Right cardiac atrium (tissue), 5 donors: Measurements from ENCODE around the gene IL36RN. TPM values are rescaled to one million over a fixed set of nuclear protein-coding genes. Genes with fewer than 3 reads are reported as not detected.

Experiments
- ATAC-seq, 2 donors: fragments of 200-7000 bp; cut with Tn5 transposase; one replicate each; pipeline versions ENCODE4 v1.8.0 to v1.9.1; 2020; ENCODE audit warnings: moderate library complexity in 2 of 2, mild to moderate bottlenecking in 1 of 2
- DNase-seq, 3 donors: peaks; one replicate each; pipeline ENCODE4 v3.0.0-alpha.2; 2020
- H3K27ac ChIP-seq: one replicate; pipeline ENCODE4 v1.5.1; 2013; ENCODE audit warnings: mild to moderate bottlenecking, low read length, control low read depth, moderate library complexity
- H3K27me3 ChIP-seq: one replicate; pipeline ENCODE4 v1.6.1; 2013; ENCODE audit not compliant: control insufficient read depth, insufficient read depth
- H3K4me1 ChIP-seq: one replicate; pipeline ENCODE4 v1.6.1; 2013; ENCODE audit warnings: low read length; ENCODE audit not compliant: control insufficient read depth, insufficient read depth
- H3K4me3 ChIP-seq: one replicate; pipeline ENCODE4 v1.5.1; 2013; ENCODE audit warnings: low read length, control low read depth
- H3K9me3 ChIP-seq: one replicate; pipeline ENCODE4 v1.6.1; 2013; ENCODE audit warnings: low read length; ENCODE audit not compliant: control insufficient read depth
- WGBS: extraction: QIAGEN DNeasy Blood & Tissue Kit; methylation state at CpG from one replicate; pipeline ENCODE4 v1.1.7; 2013; 5-methylcytosine and 5-hydroxymethylcytosine counted together
- intact Hi-C, 4 donors: fragments of 100-400 bp; cut with DNase I; formaldehyde crosslinking; loops; one replicate each; pipeline versions ENCODE4 v1.11.0 to v1.14.0; 2022 to 2023
- polyA plus RNA-seq: library from polyadenylated mRNA; stranded (reverse); fragments of 200-250 nt; gene quantifications from one replicate; pipeline ENCODE4 v1.2.3, GENCODE V29; 2013
- total RNA-seq, 4 donors: library from RNA; stranded (reverse); fragmentation: NEBNext Ultra II Directional; extraction: Animal tissue kit (Norgen Biotek cat#: 25700); gene quantifications; one replicate each; pipeline ENCODE4 v1.2.1, GENCODE V29; 2021
- donor health status: healthy with polysubstance abuse.
- donor health status: DM: no; HTN: yes; CAD: no.
- donor health status: DM: no; HTN: no; CAD: no.
- donor health status: DM: no; HTN: yes; CAD: no; lungs with severe emphysema.
- donor health status: DM: yes; HTN: yes; CAD: no.

The IL36RN gene
- total and polyA plus RNA-seq, 5 donors = not detected

DNA sequence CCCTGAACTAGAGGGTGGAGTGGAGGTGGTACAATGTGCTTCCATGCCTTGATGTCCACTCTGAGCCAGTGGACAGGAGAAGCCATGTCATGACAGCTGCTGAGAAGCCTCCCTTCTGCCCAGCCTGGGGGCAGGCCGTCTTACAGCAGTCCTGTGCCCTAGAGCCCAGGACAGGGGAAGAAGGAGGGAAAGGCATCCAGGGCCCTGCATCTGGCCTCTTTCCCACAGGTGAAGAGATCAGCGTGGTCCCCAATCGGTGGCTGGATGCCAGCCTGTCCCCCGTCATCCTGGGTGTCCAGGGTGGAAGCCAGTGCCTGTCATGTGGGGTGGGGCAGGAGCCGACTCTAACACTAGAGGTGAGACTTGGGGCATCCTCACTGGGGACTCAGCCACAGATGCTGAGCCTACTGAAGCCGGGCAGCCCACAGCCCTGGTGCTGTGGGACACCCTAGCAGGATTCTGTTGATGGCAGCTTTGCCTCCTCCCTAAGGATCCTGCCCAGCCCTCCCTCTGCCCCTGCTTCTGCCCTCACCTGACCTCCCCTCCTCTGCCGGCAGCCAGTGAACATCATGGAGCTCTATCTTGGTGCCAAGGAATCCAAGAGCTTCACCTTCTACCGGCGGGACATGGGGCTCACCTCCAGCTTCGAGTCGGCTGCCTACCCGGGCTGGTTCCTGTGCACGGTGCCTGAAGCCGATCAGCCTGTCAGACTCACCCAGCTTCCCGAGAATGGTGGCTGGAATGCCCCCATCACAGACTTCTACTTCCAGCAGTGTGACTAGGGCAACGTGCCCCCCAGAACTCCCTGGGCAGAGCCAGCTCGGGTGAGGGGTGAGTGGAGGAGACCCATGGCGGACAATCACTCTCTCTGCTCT is 3.1 kb downstream of the IL36RN start:
- ATAC-seq (no peak), DNase-seq (no peak)
- 86% methylated on average over 18 of the region's 18 CpGs for WGBS
- H3K27ac ChIP-seq = no peak overlapping the region
- no peak overlapping the region for H3K4me3 ChIP-seq
- intact Hi-C loops = no loop called here
- no peaks in the 10 kb centered on the region for H3K27me3 ChIP-seq
- no peaks in the 10 kb centered on the region for H3K9me3 ChIP-seq
- H3K4me1 ChIP-seq = no peaks in the 10 kb centered on the region

DNA sequence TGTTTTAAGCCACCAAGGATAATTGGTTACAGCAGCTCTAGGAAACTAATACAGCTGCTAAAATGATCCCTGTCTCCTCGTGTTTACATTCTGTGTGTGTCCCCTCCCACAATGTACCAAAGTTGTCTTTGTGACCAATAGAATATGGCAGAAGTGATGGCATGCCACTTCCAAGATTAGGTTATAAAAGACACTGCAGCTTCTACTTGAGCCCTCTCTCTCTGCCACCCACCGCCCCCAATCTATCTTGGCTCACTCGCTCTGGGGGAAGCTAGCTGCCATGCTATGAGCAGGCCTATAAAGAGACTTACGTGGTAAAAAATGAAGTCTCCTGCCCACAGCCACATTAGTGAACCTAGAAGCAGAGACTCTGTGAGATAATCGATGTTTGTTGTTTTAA is 5.3 kb downstream of the IL36RN start:
- intact Hi-C loops = no loop called here
- Histone ChIP-seq H3K27me3 (no peaks in the 10 kb centered on the region), H3K9me3 (no peaks in the 10 kb centered on the region), H3K27ac (no peak overlapping the region), H3K4me3 (no peak overlapping the region), H3K4me1 (no peaks in the 10 kb centered on the region)
- ATAC-seq (no peak), DNase-seq (no peak)
- 84% methylated on average over 5 of the region's 5 CpGs for WGBS

DNA sequence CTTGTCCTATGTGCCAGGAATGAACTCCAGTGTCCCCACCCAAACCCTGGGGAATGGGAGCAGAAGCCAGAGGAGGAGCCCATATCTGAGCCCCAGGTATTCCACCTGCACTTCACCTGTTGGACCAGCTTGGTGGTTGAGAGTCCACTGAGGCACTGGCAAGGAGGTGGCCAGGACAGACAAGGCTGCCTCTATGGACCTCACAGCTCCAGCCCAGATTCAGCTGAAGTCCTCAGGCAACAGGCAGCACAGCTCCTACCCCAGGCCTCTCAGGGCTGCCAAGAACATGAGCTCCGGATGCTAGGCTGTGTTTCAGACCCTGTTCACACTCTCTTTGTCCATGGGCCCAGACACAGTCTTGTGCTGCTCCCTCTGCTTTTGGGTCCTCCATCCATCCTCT is 5.9 kb downstream of the IL36RN start:
- no peaks in the 10 kb centered on the region for H3K9me3 ChIP-seq
- DNase-seq = no peak
- no peak overlapping the region for H3K27ac ChIP-seq
- intact Hi-C loops = no loop called here
- no peaks in the 10 kb centered on the region for H3K4me1 ChIP-seq
- no peak overlapping the region for H3K4me3 ChIP-seq
- H3K27me3 ChIP-seq = no peaks in the 10 kb centered on the region
- 72% methylated on average over 1 of the region's 1 CpG for WGBS
- ATAC-seq = no peak

DNA sequence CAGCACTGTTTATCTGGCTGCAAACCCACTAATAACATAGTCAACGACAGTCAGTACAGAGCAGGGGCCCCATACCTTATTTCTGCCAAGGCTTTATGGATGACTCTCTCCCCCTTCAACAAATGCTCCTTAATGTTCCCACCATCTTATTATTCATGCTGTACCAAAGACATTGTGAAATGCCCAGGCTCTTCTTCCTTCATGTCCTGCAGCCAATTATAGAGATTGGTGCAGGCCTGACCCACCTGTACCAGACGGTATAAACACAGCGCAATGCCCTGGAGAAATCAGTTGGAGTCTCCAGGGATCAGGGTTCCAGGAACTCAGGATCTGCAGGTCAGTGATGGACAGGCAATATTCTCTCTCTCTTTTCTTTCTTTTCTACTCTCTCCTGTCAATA is 8.7 kb downstream of the IL36RN start, which contains the start of gene IL1F10:
Gene IL1F10 (plus strand): TSS at position 290 of the 400 bp plus-strand sequence. CDS start 4,769 bp downstream, outside the sequence.
- intact Hi-C loops = no loop called here
- WGBS = 83% methylated on average over 3 of the region's 3 CpGs
- DNase-seq (no peak), ATAC-seq (no peak)
- Histone ChIP-seq H3K9me3 (no peaks in the 10 kb centered on the region), H3K27me3 (no peaks in the 10 kb centered on the region), H3K27ac (no peak within 1 kb of the TSS), H3K4me1 (no peaks in the 10 kb centered on the region), H3K4me3 (no peak within 1 kb of the TSS)

DNA sequence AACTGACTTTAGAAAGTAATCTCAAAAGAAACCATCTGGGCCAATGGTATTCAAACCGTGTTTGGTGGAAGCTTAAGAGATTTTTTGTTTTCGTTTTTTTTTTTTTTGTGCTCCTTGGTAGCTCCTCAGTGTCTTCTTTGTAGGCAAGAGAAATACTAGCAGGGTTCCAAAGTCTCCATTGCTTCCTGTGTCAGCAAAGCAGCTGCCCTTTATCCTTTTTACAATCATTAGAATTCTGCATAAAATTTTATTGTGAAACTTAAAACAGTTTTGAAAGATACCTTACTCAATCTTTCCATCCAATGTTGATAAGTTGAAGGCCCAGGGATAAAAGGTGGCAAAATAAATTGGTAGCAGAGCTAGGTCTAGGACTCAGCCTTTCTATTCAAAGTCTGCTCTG is 9.3 kb downstream of the IL36RN start:
- intact Hi-C loops = no loop called here
- no peak for ATAC-seq
- 69% methylated on average over 2 of the region's 2 CpGs for WGBS

DNA sequence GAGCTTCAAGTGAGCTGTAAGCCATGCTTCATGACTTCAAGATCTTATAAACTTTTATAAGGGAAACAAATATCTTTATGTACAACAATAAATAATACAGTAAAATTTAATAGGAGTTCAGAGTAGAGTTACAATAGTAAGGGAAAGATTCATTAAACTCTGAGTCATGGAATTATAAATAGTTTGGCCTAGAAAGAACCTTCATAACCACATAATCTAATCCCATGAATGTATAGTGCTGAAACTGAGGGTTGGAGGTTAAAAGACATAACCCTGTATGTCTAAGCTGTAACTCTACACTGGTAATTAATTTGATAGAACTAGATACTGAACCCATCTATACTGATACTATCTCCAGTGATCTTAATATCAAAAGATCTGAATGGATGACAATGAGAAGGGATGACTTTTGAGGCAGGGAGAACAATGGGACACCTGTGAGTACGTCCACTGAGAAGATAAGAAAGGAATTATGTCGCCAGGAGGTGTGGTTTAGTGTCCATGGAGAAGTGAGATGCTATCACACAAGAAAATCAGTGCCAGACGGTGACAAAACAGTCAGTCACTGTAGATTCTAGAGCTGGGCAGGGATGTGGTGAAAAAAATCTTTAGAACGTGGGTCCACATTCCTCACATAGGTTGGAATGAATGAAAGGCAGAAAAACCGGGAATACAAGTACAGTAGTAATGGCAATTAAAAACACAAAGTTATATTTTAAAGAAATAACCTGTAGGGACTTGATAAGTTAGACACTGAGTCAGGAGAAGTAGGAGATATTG is 9.9 kb downstream of the IL36RN start:
- no peaks in the 10 kb centered on the region for H3K9me3 ChIP-seq
- no peaks in the 10 kb centered on the region for H3K4me1 ChIP-seq
- ATAC-seq (no peak), DNase-seq (no peak)
- WGBS = 42% methylated on average over 5 of the region's 5 CpGs
- no peak overlapping the region for H3K27ac ChIP-seq
- intact Hi-C loops = no loop called here
- H3K27me3 ChIP-seq = no peaks in the 10 kb centered on the region
- H3K4me3 ChIP-seq = no peak overlapping the region

More for the DNA sequence above, 9.3 kb downstream of the IL36RN start:
- Histone ChIP-seq H3K27me3 (no peaks in the 10 kb centered on the region), H3K4me1 (no peaks in the 10 kb centered on the region), H3K27ac (no peak overlapping the region), H3K9me3 (no peaks in the 10 kb centered on the region), H3K4me3 (no peak overlapping the region)
- no peak for DNase-seq

DNA sequence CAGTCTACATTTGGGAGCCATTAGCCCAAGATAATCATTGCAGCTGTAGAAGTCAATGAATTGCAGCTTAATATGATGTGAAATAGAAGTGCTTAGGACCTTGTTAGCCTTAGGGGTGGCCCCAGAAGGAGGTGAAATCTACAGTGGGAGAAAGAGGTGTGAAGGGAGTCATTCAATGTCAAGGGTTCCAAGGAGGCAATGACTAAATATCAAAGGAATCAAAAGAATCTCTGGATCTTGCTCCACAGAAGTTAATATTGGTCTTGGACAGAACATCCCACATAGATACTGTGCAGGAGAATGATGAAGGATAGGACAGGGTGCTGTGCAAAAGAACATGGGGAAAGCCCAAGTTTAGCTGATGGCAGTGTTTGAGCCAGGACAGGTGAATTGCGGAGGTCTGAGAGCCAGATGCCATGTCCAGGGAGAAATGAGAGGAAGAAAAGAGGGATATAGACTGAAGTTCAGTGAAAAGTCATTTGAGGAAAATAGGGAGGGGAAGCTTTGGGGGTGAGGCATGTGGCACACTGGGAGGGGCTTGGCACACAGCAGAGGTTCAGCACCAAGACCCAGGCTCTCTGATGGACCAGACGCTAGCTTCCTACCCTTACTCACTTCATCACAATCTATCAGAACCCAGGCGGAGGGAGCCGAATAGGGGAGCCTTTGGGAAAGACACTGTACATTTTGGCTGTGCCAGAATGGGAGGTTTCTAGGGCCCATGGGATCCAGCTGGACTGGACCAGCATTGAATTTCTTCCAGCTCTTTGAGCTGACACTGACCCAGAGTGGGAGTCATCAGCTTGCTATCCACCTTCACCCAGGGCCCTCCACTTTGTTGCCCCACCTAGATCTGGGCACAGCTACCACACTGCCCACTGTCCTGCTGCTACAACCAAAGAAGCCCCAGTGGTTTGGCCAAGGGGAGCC is 10.9 kb downstream of the IL36RN start:
- no peak overlapping the region for H3K4me3 ChIP-seq
- ATAC-seq = no peak
- intact Hi-C loops = no loop called here
- no peaks in the 10 kb centered on the region for H3K9me3 ChIP-seq
- 85% methylated on average over 4 of the region's 4 CpGs for WGBS
- no peak for DNase-seq
- H3K27ac ChIP-seq = no peak overlapping the region
- H3K27me3 ChIP-seq = no peaks in the 10 kb centered on the region
- no peaks in the 10 kb centered on the region for H3K4me1 ChIP-seq

DNA sequence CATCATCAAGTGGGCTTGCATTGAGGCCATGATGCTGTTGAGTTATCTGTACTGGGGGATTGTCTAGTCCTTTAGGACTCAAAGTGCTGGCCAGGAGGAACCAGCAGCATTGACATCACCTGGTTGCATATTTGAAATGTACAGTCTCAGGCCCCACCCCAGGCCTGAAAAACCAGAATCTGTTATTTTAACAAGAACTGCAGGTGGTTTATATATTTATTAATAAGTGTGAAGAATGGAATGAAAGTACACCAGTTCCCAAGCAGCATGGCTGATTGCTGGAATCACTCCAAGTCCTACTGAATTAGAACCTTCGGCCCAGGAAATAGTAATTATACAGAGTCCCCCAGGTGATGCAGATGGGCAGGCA is 11.6 kb downstream of the IL36RN start:
- Histone ChIP-seq H3K9me3 (no peaks in the 10 kb centered on the region), H3K4me1 (no peaks in the 10 kb centered on the region)
- intact Hi-C loops = no loop called here

DNA sequence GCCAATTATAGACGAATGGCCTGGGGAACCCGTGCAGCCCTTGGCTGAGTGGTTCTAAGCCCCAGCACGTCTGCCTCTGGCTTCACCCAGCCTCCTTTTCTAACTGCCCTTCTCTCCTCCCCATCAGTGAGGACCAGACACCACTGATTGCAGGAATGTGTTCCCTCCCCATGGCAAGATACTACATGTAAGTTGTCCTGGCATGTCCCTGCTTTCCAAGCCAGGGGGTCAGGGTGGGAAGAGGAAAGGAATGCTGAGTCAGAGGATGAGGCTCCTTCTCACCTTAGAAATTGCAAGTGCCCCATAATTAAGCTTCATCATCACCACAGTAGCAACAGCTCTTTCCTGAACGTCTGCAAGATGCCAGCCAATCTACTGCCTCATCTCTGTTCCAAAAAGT is 13.6 kb downstream of the IL36RN start:
- no peak overlapping the region for H3K4me3 ChIP-seq
- 48% methylated on average over 4 of the region's 4 CpGs for WGBS
- intact Hi-C loops = no loop called here

More for the DNA sequence above, 11.6 kb downstream of the IL36RN start:
- Histone ChIP-seq H3K27ac (no peak overlapping the region), H3K4me3 (no peak overlapping the region), H3K27me3 (no peaks in the 10 kb centered on the region)
- no peak for DNase-seq
- 64% methylated on average over 1 of the region's 1 CpG for WGBS
- no peak for ATAC-seq

DNA sequence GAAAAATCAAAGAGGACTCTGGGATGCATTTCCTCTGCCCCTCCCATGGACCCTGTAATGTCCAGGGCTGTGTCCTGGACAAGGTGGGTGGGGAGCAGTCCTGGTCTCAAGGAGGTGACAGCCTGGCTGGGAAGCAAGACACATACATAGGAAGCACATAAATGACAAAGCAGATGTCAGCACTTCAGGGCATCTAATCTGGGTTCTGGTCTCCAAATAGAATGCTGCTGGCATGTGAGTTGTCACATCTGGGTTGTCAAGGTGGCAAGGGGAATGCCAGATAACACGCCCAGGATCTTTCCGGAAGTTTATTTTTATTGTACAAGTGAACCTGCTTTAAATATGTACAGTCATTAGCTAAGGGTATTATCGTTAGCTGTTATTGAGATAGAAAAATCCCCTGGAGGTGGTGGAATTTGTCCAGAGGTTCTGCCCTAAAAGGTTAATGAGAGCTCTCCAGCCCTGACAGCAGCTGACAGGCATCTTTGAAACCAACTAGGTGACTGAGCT is 14.4 kb downstream of the IL36RN start:
- WGBS = 24% methylated on average over 3 of the region's 3 CpGs
- ATAC-seq (no peak), DNase-seq (no peak)
- no peaks in the 10 kb centered on the region for H3K27me3 ChIP-seq
- intact Hi-C loops = no loop called here
- H3K4me1 ChIP-seq = no peaks in the 10 kb centered on the region
- no peak overlapping the region for H3K4me3 ChIP-seq
- H3K9me3 ChIP-seq = no peaks in the 10 kb centered on the region
- H3K27ac ChIP-seq = no peak overlapping the region

More for the DNA sequence above, 13.6 kb downstream of the IL36RN start:
- no peak for DNase-seq
- Histone ChIP-seq H3K4me1 (no peaks in the 10 kb centered on the region), H3K27me3 (no peaks in the 10 kb centered on the region), H3K9me3 (no peaks in the 10 kb centered on the region), H3K27ac (no peak overlapping the region)
- ATAC-seq = no peak
